Femur (tissue), 1 donor: ENCODE data around the gene IDH3A.

Experiments
- DNase-seq: peaks from one replicate; pipeline ENCODE4 v3.0.0-alpha.2; 2017

Gene IDH3A

DNA sequence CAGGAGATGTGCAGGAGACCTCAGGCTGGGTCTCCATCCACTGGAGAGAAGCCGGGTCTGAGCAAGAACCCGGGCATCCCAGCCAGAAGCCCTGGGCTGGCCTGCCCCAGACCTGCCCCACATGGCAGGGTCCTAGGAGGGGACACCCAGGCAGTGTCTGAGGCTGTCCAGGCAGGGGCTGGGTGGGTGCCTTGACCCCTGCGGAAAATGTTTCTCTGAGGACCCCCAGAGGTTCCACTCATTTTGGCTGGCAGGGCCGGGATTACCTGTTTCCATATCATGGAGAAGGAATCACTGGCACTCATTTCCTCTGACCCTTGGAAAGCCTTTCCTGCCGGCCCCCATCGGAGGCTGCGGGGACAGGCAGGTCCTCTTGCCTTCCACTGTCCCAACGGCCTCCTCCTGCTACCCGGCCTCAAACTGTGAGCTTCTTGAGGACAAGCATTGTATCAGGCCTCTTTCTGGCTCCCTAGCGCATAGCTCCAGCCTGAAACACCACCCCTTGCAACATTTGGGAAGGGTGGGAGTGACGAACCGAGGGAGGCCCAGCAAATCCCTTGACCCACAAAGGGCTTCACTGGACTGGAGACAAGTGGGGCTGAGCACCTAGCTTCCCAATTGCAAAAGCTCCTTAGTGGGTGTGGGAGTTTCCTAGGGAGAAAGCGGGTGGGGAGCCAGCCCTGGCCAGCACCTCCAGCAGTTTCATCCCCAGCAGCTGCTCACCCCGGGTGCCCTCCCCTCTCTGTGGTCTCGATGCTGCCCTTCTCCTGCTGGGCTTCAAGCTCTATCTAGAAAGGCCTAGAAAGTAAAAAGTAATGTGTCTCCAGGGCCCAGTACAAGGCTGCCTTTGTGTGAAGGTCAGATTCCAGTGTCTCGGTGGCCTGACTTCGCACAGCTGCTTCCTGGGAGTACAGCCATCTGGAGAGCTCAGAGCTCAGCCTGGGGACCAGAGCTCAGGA lies 55.5 kb downstream of the IDH3A start:
- peak; percentile 73 for DNase-seq

DNA sequence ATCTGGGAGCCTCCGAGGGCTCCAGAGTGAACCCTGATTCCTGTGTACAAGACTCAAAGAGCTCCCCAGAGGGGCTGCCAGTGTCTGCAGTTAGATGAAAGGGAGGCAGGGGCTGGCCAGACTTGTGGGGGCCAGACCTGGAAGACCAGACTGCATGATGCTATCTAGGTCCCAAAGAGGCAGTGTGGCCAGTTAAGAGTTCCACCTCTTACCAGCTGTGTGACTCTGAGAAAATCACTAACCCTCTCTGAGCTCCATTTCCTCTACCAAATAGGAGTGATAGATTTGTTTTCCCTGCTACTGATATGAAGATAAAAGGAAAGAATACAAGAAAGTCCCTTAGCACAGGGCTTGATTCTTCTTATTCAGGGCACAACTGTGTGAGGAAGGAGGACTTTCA lies 56.2 kb downstream of the IDH3A start:
- no peak for DNase-seq

DNA sequence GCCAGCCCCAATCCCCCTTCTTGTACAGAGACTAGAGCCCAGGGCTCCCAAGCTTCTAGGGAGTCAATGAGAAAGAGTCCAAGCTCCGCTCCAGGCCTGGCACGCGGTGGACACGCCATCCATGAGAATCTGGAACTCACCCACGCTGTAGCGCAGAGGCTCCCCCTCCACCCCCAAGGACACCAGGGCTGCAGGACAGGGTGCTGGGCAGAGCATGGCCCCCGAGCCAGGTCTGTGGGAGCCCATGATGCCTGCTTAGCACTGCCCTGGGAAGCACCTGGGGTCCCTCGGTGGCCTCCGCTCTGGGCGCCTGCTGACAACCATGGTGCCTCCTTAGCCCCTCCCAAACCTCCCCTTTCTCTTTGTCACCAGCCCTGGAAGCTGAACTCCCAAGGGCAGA lies 56.7 kb downstream of the IDH3A start:
- DNase-seq: no peak

DNA sequence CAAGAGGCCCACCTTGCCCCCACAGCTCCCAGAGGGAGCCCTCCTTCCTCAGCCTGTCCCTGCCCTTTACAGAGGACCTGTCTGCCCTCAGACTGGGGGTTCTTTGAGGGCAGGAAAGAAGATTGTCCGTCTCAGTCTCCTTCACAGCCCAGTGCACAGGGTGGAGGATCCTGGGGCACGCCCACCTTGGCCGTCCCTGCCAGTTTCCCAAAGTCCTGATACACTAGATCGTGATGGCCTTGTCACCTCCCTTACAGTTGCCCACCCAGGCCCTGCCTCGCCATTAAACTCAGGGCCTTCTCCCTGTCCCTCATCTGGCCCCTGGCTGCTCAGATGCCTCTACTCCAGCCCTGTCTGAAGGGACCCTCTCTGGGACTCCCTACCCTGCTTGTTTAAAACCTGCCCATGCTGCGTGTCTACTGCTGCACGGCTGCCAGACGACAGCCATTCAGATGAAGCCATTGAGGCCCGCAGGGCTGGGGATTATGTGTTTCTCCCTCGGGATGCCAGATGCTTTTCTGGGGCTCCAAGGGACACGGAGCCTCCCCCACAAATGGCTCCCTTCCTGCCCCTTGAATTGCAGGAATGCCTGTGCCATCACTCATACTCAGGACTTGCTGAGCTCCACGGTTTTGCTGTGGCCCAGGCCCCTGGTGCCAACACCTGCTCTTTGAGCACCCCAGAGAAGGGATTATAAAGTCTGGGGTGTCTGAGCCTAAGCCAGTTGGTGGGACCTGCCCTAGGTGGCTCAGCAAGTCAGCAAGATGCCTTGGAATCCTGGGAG lies 57.4 kb downstream of the IDH3A start:
- no peak for DNase-seq

DNA sequence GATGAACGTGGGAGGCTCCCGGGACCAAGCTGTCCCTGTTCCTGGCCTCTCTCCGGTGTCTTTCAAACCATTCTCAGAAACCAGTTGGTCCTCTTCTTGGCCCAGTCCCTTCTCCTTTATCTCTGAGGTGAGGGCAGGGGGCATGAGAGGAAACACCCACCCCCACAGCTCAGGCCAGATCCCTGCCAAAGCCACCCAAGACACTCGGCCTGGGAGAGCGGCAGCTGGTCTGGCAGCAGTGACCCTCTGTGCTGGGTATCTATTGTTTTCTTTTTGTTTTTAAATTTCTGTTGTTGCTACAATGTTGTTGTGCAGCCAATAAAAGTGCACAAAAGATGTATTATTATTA lies 57.9 kb downstream of the IDH3A start:
- DNase-seq: no peak

DNA sequence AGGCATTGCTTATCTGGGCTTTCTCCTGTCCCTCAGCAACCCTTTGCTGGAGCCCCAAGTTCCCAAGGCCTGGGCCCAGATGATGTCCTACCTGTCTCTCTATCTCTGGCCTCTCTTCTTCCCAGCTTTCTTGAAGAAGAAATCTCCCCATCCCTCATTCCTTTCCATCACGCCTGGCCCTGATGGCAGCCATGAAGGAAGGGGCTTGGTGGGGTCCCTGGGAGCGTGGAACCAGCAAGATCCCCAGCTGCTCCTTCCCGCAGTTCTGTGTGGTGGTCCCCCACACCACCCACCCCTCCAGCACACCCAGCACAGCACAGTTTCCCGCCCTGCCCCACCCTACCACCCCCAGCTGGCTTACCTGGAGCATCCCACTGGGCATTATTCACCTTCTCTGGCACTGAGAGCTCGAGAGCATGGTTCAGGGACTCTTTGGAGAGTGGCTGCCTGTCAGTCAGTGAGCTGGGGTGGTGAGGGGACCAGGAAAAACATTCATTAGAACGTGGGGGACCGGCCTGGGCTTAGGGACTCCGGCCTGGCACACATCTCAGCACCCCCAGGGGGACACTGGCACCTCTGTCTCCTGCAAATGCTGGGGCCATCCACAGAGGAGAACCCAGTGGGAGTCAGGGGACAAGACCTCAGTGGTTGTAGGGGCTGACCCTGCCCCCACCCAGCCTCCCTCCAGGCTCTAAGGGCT lies 58.6 kb downstream of the IDH3A start:
- no peak for DNase-seq

DNA sequence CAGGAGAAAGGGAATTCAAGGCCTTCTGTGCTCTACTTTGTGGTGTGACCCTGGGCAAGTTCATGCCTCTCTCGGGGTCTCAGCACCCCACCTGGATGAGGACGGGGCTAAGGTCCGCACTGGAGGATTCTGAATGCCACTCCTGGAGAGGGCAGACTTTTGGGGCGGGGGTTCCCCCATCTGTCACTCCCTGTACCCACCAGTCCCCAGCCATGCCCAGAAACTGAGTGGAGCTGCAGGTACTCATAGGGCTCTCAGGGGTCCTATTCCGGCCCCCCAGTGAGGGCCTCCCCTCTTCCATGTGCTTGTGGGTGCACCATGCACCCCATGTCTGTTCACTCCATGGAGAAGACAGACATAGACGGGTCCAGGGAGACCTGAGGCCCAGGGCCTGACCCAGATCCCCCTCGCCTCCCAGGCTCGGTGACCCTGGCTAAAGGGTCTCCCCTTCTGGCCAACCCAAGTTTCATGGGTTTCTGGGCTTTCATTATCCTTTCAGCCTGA lies 59.2 kb downstream of the IDH3A start:
- no peak for DNase-seq

DNA sequence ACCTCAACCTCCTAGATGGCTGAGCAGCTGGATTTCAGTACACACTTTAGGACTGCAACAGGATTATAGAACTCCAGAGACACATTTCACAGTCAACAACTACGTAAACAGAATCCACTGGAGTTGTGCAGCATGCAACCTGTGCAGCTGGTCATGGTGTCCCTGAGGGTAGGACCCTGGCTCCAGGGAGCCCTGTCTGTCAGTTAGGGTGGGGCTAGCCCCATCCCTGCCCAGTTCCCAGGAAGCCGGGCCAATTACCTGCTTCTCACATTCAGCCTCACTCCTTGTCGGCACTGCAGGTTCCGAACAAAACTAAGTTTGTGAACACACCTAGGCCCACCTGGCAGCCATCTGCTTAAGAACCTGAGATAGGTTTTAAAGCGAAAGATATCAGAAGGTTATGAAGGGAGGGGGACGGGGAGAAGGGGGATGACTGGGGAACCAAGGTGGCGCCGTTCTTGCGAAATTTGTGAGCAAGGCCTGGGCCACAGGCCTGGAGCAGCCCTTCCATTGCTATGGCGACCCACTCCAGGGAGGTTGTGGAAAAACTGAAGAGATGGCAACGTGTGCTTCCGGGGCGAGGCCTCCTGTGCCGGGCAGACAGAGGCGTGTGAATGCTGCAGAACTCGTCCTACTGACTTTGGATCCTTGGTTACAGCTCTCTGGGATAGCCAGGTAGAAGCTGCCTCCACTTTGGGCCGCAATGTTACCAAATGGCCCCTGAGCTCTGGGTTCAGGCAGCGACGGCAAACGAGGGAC lies 59.9 kb downstream of the IDH3A start:
- DNase-seq: no peak

DNA sequence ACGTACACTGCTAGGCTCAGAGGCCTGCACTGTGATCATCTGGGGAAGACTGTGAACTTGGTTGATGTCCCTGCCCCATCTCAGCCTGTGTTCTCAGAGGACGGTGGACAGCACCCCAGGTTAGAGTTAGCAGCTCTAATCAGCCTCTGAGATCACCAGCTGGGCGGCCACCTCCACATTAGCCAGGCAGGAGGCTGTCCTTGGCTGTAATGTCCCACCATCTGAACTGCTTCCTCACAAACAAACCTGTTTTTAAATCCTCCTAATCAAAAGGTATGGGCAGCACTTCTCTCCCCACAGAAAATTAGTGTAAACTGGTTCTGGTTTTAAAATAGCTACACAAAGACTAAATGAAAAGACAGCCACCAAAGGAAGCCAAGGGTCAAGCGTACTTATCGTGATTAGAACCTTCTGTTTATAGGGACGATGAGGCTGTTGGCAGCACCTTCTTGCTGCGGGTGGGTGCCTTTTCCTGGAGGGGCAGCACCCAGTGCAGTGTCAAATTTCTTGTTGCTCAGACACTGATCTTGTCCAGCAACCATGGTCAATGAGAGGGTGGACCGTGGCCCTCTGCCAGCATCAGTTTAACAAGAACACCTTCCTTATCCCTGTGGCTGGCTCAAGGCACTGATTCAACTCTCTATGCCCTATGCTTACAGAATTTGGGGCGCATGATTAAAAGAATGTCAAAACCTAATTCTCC lies 60.6 kb downstream of the IDH3A start:
- no peak for DNase-seq

DNA sequence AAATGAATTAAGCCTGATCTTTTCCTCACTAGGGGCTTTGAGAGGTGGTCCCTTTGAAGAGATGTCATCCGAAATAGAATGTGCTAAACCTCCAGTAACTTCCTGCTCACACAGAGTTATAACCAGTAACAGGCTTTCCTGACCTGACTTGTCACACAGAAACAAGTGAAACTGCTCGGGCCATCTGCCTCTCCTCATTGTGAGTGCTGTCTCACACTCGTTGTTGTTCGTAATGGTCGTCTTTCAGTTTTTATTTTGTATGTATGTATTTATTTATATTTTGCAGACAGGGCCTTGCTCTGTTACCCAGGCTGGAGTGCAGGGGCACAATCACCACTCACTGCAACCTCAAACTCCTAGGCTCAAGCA lies 61.2 kb downstream of the IDH3A start:
- DNase-seq: no peak

DNA sequence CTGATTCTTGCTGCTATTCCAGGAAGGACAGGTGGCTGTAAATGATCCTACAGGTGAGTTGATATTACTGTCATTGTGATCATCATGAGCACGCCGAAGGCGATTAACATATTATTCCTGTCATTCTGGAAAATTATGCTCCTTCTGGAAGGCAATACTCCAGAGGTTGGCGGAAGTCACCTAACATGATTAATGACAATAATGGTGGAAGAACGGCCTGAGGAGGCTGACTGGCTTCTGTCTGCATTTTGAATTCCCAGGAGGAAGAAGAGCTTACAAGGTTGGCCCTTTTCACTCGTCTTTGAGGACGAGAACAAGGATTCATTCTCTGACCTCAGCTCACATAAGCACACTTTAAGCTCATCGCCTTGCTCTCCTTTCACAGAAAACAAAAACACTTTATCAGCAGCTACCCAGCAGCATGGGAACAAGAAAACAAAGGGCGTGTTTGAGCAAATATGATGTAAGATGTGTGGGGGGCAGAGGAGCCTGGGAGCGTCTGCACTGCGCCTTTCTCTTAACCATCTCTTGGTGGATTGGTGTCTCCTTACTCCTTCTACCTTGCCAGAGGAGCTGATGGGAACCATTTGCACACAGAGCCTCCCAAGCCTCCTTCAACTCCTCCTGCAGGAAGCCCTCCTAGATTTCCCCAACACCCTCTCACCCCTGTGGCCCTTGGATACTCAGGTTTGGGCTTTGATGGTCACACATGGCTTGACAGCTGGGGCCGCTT lies 62.2 kb downstream of the IDH3A start:
- no peak for DNase-seq

DNA sequence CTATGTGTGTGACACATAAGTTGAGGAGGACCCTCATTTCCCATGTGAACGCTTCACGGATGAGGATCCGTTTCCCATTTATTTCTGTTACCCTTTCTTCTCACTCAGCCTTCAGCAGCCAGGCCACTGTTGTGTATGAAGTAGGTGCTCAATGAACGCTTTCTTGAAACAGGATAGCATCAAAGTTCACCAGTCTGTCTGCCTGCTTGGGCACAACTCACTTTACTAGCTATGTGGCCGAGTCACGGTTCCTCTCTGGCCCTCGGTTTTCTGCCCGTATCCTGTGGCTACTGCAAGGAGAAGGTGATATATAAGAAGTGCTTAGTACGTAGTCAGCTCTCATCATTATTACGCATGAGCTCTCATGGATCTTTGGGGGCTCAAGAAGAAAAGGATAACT lies 62.8 kb downstream of the IDH3A start:
- DNase-seq: no peak

DNA sequence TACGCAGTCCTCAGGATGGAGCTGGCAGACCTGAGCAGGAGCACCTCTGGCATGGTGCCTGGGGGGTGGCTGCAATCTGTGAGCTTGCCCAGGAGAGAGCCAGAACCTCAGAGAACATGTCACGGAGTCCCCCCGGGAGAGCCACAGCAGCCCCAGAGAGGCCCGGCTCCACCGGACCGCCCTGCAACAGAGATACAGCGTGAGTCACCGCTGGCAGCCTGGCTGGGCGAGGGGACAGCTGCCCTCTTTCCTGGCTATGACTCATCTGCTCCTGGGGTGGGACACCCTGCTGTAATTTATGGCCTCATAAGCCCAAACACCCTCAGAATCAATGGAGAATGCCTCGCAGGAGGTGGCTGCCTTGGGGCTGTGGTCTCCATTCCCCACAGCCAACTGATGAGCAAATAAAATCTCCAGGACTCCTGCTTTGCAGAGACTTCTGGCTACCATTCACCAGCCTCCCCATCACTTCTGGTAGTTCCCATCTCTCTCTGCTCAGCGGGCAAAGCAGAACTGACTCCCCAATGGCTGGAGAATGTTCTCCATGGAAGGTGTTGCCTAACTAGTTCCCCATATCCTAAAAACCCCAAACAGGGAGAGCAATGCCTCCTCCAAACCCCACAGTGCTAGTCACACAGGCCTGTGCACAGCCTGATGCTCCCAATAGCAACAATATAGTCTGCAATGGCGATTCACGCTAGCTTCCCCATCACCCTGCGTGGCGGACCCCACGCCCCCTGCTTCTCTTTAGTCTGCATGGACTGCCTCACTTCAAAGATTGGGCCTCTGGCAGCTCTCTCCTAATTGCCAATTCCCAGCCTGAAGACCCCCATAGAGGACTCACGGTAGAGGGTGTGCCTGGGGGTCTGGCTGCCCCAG lies 63.6 kb downstream of the IDH3A start:
- DNase-seq: peak; percentile 79

DNA sequence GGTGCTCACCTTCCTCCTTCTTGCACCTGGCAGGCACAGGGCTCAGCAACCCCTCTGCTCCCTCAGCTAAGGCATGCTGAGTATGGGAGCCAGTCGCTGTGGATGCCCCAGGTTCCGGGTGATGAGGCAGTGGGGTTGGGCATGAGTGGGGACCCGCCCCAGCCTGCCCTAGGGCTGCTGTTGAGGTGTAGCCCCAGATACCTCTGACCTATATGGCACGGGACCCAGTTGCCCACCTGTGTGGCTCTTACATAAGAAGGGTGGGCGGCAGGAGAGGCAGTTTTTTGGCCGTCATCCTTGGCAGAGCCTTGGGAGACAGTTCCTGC lies 64.2 kb downstream of the IDH3A start:
- DNase-seq: no peak

DNA sequence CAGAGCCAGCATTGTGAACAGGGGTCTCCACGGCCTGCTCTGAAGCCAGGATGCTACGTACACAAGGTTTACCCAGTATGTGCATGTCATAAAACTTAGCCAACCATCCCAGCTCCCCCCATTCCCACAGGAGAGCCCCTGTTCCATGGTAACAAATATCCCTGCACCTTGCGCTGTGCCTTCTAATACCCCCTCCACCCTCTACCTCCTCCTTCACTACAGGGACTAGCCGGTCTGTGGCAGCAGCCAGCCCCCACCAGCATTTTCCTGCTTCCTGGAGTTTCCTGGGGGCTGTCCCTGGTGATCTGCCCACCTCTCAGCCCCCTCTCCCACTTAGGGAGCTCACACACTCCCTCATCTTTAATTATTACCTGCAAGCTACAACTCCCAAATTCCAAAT lies 64.8 kb downstream of the IDH3A start:
- DNase-seq: no peak

DNA sequence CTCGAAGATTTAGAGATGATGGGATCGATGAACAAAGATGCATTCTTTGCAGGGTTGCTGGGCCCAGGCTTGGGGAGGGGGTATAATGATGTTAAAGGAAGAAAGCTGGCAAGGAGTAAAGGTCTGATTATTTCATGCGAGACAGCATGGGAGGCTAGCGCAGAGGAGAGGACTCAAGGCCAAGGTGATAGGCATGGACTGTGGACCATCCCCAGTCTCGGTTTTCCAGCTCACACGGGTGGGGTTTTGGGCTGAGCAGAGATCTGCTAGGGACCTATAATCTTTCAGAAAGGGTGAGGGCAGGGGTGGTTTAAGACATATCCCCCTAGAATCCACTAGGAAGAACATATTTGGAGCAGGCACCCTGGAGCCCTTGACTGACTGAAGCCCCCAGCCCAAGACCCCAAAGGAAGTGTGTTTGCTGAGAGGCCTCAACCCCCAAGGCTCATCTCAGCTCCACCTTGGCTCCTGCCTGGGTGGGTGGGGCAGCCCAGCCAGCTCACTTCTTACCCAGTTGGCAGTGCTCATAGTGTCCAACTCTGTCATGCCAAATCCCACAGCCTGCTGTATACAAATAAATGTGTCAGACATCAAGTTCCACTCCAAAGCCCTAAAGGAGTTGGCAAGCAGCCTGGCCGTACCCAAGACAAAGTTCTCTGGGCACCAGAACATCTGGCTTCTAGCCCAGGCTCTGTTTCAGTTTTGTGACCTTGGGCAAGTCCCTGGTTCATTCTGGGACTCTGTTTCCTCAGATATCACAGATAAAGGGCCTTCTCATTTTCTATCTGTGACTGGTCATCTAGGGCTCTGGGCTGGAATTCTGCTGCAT lies 67.3 kb downstream of the IDH3A start:
- no peak for DNase-seq

DNA sequence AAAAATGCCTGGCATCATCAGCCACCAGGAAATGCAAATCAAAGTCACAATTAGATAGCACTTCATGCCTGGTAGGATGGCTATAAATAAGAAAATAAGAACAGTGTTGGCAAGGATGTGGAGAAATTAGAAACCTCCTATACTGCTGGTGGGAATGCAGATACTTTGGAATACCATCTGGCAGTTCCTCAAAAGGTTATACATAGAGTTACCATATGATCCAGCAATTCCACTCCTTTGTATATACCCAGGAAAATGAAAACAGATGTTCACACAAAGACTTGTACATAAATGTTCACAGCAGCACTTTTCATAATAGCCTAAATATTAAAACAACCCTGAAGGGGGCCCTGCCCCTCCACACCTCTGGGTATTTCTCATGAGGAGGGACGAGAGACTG lies 71.6 kb downstream of the IDH3A start:
- DNase-seq: no peak
